Stimulated activated CD8-positive, alpha-beta memory T cell treated with anti-CD3 and anti-CD28 coated beads, Interleukin-12 subunit alpha, Interleukin-12 subunit beta, amount 100 ng/mL, for 1 hour (primary cell): ENCODE measurements around the gene CYSRT1.

Experiments
- DNase-seq: peaks from one replicate; pipeline ENCODE4 v3.0.0-alpha.2; 2020; ENCODE audit warnings: low read depth

CYSRT1 gene

GRCh38 chr9:137212520-137212919 lies 12.5 kb upstream of the CYSRT1 start:
- no peak for DNase-seq

DNA sequence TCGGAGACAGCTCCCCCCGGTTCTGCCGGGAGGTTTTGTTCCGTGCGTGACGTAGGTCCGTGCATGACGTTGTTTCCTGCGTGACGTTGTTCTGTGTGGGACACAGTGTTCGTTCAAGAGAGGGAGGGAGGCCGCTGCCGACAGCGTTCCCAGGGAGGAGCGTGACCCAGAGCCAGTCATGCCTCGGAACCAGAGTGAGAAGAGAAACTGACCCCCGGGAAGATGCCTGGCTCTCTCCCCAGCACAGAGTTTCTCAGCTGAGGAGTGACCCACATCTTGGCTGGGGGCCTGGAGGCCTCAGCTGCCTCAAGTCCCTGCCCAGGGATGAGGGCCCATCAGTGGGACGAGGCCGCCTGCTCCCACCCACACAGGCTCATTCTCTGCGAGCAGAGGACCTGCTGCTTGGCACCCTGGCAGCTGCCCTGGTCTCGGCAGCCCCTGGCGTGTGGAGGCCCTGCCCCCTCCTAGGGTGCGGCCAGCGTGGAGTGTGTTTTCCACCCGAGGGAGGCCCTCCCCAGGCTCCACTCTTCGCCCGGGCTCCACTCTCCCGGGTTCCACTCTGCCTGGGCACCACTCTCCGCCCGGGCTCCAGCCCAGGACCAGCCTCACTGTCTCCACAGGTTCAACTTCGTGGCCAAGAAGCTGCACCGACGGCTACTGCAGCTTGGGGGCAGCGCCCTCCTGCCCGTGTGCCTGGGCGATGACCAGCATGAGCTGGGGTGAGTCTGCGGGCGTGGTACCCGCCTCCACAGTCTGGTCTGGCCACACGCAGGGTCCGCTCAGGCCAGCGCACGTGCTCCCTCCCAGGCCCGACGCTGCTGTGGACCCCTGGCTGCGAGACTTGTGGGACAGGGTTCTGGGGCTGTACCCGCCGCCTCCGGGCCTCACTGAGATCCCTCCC lies 11.6 kb upstream of the CYSRT1 start:
- no peak for DNase-seq

GRCh38 chr9:137214620-137215019 lies 10.4 kb upstream of the CYSRT1 start:
- DNase-seq: no peak

- no peak for DNase-seq
Observed at GRCh38 chr9:137215196-137215986, 9.6 kb upstream of the CYSRT1 start.

- DNase-seq: no peak
Observed at GRCh38 chr9:137216188-137216965, 8.6 kb upstream of the CYSRT1 start.

DNA sequence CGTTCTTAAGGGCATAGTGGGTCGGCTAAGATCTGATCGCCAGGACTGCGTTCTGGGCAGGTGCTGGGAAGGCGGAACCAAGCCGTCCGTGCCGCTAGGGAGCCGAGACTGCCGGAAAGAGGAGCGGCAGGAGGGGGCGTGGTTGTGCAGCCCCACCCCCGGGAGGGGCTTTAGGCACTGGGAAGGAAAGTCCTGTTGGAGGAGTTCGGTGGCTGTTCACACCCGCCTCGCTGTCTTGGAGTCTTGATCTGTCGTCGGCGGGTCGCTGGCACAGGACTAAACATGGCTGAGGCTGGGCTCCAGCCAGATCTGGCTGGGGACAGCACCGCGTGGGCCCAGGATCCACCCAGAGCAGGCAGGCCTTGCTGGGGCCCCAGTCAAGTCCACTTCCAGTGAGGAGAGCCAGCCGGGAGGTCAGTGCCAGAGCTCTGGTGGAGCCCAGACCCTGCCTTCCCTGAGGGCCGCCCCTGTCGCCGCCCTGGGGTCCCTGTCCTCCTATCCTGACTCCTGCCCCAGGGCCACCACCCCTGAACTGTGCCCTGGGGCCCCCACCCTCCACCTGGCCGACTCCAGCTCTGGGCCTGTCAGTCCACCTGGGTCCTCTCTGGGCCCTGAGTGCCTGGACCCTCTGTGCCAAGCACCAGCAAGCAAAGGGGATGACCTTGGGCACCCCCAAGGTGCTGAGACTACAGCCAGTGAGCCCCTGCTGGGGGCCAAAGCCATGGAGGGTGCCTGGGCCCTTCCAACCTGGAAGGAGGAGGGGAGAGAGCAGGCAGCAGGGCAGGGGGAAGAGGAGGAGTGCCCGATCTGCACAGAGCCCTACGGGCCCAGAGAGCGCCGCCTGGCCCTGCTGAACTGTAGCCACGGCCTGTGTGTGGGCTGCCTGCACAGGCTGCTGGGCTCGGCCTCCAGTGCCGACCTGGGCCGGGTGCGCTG lies 7.4 kb upstream of the CYSRT1 start:
- DNase-seq: no peak

DNA sequence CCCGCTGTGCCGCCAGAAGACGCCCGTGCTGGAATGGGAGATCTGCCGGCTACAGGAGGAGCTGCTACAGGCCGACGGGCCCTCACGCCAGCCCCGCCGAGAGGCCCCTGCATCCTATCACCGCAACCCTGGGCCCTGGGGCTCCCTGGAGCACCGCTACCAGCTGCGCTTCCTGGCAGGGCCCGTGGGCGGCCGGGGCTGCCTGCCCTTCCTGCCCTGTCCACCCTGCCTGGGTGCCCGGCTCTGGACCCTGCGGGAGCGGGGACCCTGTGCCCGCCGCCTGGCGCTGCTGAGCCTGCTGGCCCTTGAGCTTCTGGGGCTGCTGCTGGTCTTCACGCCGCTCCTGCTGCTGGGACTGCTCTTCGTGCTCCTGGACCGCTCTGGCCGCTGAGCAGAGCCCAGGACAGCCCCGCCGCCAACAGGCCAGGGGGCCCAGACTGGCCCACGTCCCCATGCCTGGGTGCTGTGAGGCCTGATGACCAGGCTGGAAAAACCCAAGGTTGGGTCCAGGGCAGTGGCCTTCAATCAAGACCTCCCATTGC lies 6.7 kb upstream of the CYSRT1 start:
- no peak for DNase-seq

- no peak for DNase-seq
Observed at GRCh38 chr9:137218754-137219271, 6.2 kb upstream of the CYSRT1 start.

- no peak for DNase-seq
Observed at GRCh38 chr9:137219757-137220316, 5.1 kb upstream of the CYSRT1 start.

DNA sequence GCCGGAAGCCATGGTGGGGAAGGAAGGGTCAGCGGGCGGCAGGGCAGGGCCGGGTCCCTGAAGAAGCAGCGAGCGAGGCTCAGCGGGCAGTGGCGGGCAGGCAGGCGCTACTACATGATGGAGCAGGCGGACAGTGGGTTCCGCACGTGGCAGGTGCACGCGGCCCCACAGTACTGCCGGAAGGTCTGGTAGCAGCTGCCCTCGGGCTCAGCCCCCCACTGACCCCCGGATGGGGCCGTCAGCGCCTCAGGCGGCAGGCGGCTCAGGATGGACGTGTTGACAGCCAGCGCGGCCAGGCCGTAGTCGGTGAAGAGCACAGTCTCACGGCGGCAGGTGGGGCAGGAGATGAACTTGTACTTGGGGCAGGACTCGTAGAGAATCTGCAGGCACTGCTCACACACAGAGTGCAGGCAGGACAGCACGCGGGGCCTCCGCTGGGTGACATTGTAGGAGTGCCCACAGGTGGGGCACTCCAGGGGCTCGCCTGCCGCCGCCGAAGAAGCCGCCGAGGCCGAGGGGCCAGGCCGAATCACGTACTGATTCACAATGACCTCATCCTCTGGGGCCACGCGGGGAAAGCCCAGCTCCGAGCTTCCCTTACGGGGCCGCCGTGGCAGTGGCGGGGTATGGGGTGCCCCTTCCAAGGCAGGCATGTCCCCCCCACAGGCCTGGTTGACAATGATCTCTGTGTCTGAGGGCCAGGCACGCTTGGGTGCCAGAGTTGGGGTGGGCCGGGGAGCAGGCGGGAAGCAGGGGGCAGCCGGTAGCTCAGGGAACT lies 4.5 kb upstream of the CYSRT1 start:
- DNase-seq: no peak

- no peak for DNase-seq
Observed at GRCh38 chr9:137221095-137221505, 3.9 kb upstream of the CYSRT1 start.

DNA sequence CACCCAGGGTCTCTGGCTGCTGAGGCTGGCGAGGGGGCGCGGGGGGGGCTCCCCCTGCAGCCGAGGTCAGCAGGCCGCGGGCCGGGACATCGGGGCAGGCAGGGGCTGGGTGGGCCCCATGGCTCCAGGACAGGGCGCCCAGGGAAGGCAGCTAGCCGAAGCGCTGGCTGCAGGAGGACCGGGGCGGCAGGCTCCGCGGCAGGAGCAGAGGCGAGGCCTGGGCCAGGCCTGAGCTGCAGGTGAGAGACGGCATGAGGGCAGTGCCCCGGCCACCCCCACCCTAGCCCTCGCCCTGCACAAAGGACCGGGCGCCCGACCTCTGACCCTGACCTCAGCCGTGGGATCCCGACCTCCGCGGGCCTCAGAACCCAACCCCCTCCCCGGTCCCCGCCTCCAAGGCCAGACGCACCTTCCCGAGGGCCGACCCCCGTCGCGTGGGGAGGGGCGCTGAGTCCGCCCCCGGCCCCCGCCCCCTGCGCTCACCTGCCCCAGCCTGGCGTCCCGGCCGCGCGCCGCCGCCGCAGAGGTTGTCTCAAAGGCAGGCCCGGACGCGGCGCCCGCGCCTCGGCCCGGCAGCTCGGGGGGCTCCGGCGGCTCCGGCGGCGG lies 3.4 kb upstream of the CYSRT1 start:
- no peak for DNase-seq

DNA sequence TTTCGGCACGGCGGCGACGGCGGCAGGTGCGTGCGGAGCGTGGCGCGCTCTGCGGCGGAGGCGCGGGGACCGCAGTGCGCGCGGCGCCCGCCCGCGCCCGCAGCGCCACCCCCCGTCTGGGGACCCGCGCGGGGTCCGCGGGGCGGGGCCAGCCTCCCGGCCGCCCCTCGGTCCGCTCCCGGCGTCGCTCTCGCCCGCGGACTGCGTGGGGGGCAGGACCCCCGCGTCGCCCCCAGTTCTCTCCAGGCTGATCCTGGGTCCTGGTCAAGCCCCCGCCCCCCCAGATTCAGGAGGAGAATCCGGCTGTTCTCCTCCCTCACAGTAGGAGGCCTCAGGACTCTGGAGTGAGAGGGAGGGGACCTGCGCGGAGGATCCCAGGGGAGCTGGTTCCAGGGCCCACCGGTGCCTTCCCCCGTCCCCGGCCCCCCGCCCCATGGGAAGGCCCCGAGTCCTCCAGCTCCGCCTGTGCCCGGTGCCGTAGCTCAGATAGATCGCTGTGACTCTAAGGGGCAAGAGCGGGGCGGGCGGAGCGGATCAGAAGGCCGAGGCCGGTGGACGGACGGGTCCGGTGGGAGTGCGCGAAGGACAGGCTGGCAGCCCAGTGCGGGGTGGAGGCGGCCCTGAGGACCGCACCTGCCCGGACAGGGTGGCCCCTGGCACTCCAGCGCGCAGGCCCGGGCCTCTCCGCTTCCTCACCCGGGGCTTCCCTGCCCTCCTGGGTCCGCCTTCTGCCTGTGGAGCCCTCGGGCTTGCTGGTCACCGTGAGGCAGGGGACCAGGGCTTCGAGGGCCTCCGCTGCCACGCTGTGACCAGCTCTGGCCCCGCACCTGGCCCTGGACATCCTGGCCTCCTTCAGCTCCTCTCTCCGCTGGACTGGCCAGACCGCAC lies 2.5 kb upstream of the CYSRT1 start, which contains the start of gene RNF208:
Gene RNF208 (minus strand): TSS at position 51 of the 888 bp plus-strand sequence. CDS start 1,028 bp downstream, outside the sequence.
- DNase-seq: no peak

DNA sequence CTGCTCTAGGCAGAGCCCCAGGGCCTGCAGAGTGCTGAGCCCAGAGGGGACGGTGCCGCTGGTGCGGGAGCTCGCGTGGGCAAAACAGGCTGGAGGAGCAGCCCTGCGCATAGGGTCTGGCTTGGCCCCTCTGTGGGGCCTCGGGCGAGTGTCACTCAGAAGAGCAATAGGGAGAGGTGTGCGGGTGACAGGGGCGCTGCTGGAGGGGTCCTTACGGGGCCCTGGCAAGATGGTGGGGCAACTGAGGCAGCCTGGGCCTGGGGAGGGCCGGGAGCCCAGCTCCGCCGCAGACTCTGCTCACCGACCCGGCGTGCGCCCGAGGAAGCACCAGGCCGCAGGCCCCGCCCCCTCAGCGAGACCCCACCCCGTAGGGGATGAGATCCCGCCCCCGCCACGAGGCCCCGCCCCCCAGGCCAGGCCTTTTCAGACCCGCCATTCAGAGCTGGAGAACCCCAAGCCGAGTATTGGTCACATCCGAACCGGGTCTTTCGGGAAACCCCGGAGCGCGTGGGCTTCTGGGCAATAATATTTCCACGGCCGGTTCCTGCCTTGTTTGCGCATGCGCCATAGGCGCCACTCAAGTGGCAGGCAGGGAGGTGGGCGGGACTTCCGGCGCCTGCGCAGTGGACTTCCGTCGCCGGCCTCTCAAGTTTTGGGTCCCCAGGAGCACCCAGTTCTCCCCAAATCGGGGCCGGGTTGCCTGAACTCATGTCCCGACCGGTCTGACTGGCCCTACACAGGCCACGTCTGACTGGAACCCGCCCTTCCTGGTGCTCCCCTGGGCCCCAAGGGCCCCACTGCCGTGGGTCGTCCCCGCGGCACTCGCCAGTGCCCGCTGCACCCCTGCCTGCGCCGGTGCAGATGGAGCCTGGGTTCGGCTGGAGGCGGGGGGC lies 1.6 kb upstream of the CYSRT1 start:
- peak; percentile 95 for DNase-seq

- no peak for DNase-seq
Observed at GRCh38 chr9:137225699-137226331, 841 bp downstream of the CYSRT1 start.

- no peak for DNase-seq
Observed at GRCh38 chr9:137226338-137227053, 1.5 kb downstream of the CYSRT1 start.
